DOHH2 (cell line): ENCODE measurements around the gene APOBEC3A.

Source experiments
- H3F3A ChIP-seq: fragments of 200-600 bp; sonication (generic), shearing (Covaris generic); 2 replicates; pipeline ENCODE4 v1.6.0; 2016; ENCODE audit warnings: antibody characterized with exemption, mild to moderate bottlenecking; ENCODE audit not compliant: control insufficient read depth, insufficient read depth
- H3K27ac ChIP-seq: fragments of 200-600 bp; sonication (generic); 2 replicates; pipeline ENCODE4 v1.5.1; 2014; ENCODE audit warnings: low read depth, mild to moderate bottlenecking, low read length, moderate library complexity
- H3K27me3 ChIP-seq: fragments of 200-600 bp; sonication (generic); 2 replicates; pipeline ENCODE4 v1.6.1; 2014; ENCODE audit warnings: mild to moderate bottlenecking, low read length, mixed read lengths; ENCODE audit not compliant: control insufficient read depth
- H3K36me3 ChIP-seq: fragments of 200-600 bp; sonication (generic); 2 replicates; pipeline ENCODE4 v1.6.1; 2014; ENCODE audit warnings: mild to moderate bottlenecking, low read length, moderate library complexity, mixed read lengths; ENCODE audit not compliant: control insufficient read depth
- H3K4me1 ChIP-seq: fragments of 200-600 bp; sonication (generic); 2 replicates; pipeline ENCODE4 v1.6.1; 2014; ENCODE audit warnings: mild to moderate bottlenecking, low read length, mixed read lengths; ENCODE audit not compliant: control insufficient read depth
- H3K4me2 ChIP-seq: fragments of 200-600 bp; sonication (generic); 2 replicates; pipeline ENCODE4 v1.6.0; 2014; ENCODE audit warnings: mild to moderate bottlenecking, low read length, moderate library complexity
- H3K4me3 ChIP-seq: fragments of 200-600 bp; sonication (generic); 2 replicates; pipeline ENCODE4 v1.5.1; 2014; ENCODE audit warnings: mild to moderate bottlenecking, low read length, mixed read lengths
- H3K79me2 ChIP-seq: fragments of 200-600 bp; sonication (generic); 2 replicates; pipeline ENCODE4 v1.6.1; 2014; ENCODE audit warnings: mild to moderate bottlenecking, low read length, mixed read lengths; ENCODE audit not compliant: control insufficient read depth
- H3K9me2 ChIP-seq: fragments of 200-600 bp; sonication (generic); replicated peaks from 2 replicates; pipeline ENCODE4 v1.6.1; 2014; ENCODE audit warnings: mild to moderate bottlenecking, low read length, mixed read lengths; ENCODE audit not compliant: control insufficient read depth
- H3K9me3 ChIP-seq: fragments of 200-600 bp; sonication (generic); 2 replicates; pipeline ENCODE4 v1.6.1; 2014; ENCODE audit warnings: antibody characterized with exemption, low read length, mixed read lengths; ENCODE audit not compliant: control insufficient read depth, insufficient read depth
- H4K20me1 ChIP-seq: fragments of 200-600 bp; sonication (generic); 2 replicates; pipeline ENCODE4 v1.6.0; 2014; ENCODE audit warnings: low read depth, mild to moderate bottlenecking, antibody characterized with exemption, low read length, moderate library complexity; ENCODE audit not compliant: control insufficient read depth, insufficient read depth
- EZH2phosphoT487 ChIP-seq: fragments of 200-600 bp; sonication (generic); IDR thresholded peaks from 2 replicates; pipeline ENCODE4 v1.6.1; 2017; ENCODE audit warnings: borderline replicate concordance, mild to moderate bottlenecking, antibody characterized with exemption, low read length, moderate library complexity, mixed read lengths
- TF ChIP-seq, protein P1 (sequence below): fragments of 200-600 bp; sonication (generic); IDR thresholded peaks from one replicate; pipeline ENCODE4 v1.5.1; 2014; ENCODE audit warnings: antibody characterized with exemption, mild to moderate bottlenecking, low read depth, low read length; ENCODE audit not compliant: poor library complexity, severe bottlenecking

Gene APOBEC3A

DNA sequence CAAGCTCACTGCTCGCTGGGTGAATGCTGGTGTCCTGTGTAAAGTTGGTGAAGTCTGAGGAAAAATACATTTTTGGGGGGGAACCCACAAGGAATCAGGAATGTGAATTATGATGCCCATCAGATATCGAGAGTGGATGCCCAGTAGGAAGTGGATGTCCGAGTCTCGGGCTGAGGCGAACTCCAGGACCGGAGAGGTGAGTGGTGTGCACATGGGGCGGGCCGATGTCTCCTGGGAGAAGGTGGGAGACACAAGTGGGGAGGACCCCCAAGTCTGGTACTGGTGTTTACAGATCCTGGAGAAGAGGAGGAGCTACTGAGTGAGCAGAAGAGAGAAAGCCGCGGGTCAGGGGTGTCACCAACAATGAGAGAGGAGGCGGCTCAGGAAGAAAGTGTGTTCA is 19.2 kb upstream of the APOBEC3A start:
- no peaks in the 10 kb centered on the region for H3K79me2 ChIP-seq
- H3K36me3 ChIP-seq: no peaks in the 10 kb centered on the region
- peaks cover 31% of the 10 kb centered on the region for H3K27me3 ChIP-seq
- H4K20me1 ChIP-seq: 0 out of 2 replicates have a peak, but pooled peaks cover 3% of the 10 kb centered on the region
- no peak overlapping the region for H3K4me3 ChIP-seq
- no peak for TF ChIP-seq EZH2phosphoT487
- TF ChIP-seq, protein P1, sequence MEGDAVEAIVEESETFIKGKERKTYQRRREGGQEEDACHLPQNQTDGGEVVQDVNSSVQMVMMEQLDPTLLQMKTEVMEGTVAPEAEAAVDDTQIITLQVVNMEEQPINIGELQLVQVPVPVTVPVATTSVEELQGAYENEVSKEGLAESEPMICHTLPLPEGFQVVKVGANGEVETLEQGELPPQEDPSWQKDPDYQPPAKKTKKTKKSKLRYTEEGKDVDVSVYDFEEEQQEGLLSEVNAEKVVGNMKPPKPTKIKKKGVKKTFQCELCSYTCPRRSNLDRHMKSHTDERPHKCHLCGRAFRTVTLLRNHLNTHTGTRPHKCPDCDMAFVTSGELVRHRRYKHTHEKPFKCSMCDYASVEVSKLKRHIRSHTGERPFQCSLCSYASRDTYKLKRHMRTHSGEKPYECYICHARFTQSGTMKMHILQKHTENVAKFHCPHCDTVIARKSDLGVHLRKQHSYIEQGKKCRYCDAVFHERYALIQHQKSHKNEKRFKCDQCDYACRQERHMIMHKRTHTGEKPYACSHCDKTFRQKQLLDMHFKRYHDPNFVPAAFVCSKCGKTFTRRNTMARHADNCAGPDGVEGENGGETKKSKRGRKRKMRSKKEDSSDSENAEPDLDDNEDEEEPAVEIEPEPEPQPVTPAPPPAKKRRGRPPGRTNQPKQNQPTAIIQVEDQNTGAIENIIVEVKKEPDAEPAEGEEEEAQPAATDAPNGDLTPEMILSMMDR: no peak
- H3K4me2 ChIP-seq: no peak overlapping the region
- H3K27ac ChIP-seq: no peak overlapping the region
- no peaks in the 10 kb centered on the region for H3K9me3 ChIP-seq
- peaks cover 9% of the 10 kb centered on the region; the same call in 1 of the 2 replicates for H3K4me1 ChIP-seq
- H3K9me2 ChIP-seq: no peaks in the 10 kb centered on the region
- H3F3A ChIP-seq: peaks cover 3% of the 10 kb centered on the region; the same call in 1 of the 2 replicates

DNA sequence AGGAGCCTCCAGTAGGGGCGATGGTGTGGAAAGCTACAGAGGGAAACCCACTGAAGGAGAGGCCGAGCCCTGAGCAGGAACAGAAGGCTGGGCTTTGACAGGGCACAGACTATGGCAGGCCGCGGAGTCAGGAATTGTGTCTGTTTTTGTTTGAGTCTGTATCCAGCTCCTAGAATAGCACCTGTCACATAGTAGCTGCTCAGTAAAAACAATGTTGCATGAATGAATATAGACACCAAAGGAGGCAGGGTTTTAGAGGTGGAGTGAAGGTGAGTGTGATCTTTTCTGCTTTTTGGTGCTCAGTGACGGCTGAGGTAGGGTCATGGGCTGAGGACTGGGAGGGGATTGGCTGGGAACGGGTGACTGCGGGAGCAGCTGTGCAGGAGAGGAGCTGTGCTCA is 18.5 kb upstream of the APOBEC3A start:
- Histone ChIP-seq H3K4me3 (no peak overlapping the region), H3K4me1 (peaks cover 12% of the 10 kb centered on the region; the same call in 1 of the 2 replicates), H3K27me3 (peaks cover 37% of the 10 kb centered on the region), H3F3A (peaks cover 3% of the 10 kb centered on the region; the same call in 1 of the 2 replicates), H3K36me3 (no peaks in the 10 kb centered on the region), H3K9me3 (no peaks in the 10 kb centered on the region), H3K4me2 (no peak overlapping the region), H3K79me2 (no peaks in the 10 kb centered on the region), H3K9me2 (no peaks in the 10 kb centered on the region), H3K27ac (no peak overlapping the region), H4K20me1 (0 out of 2 replicates have a peak, but pooled peaks cover 3% of the 10 kb centered on the region)
- TF ChIP-seq, protein P1: no peak

DNA sequence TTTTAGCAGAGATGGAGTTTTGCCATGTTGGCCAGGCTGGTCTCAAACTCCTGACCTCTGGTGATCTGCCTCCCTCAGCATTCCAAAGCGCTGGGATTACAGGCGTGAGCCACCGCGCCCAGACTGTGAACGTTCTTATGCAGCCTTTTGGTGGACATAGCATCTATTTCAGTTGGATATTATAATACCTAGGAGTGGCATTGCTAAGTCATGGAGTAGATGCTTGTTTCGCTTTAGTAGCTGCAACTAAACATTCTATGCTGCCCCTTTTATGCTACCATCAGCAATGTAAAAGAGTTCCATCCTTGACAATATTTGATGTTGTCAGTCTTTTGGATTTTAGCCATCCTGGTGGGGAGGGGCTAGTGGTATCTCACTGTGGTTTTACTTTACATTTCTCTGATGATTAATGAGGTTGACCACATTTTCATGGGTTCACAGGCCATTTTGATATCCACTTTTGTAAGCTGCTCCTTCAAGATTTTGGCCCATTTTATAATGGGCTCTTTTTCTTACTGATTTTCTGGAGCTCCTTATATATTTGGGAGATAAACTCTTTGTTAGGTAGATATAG is 16.5 kb upstream of the APOBEC3A start:
- Histone ChIP-seq H3K4me3 (no peak overlapping the region), H3K4me1 (peaks cover 12% of the 10 kb centered on the region; the same call in 1 of the 2 replicates), H3F3A (peaks cover 3% of the 10 kb centered on the region; the same call in 1 of the 2 replicates), H3K4me2 (no peak overlapping the region), H3K79me2 (no peaks in the 10 kb centered on the region), H3K9me3 (no peaks in the 10 kb centered on the region), H4K20me1 (0 out of 2 replicates have a peak, but pooled peaks cover 3% of the 10 kb centered on the region), H3K36me3 (no peaks in the 10 kb centered on the region), H3K27me3 (peaks cover 44% of the 10 kb centered on the region), H3K27ac (no peak overlapping the region), H3K9me2 (no peaks in the 10 kb centered on the region)
- TF ChIP-seq EZH2phosphoT487: no peak
- TF ChIP-seq, protein P1: no peak
